Neuron (in vitro differentiated cells): Measurements from ENCODE around the gene FSTL4.

Experiments
- H2AFZ ChIP-seq: one replicate; pipeline ENCODE4 v1.6.1; 2013; ENCODE audit warnings: low read depth, mild to moderate bottlenecking, inconsistent platforms, low read length, moderate library complexity
- H3K27me3 ChIP-seq: one replicate; pipeline ENCODE4 v1.6.1; 2013; ENCODE audit warnings: low read length; ENCODE audit not compliant: insufficient read depth
- H3K36me3 ChIP-seq: one replicate; pipeline ENCODE4 v1.6.1; 2013; ENCODE audit warnings: low read length; ENCODE audit not compliant: insufficient read depth
- H3K4me1 ChIP-seq: one replicate; pipeline ENCODE4 v1.6.1; 2013; ENCODE audit warnings: low read length; ENCODE audit not compliant: insufficient read depth
- H3K4me3 ChIP-seq: 2 replicates; pipeline ENCODE4 v1.5.1; 2013; ENCODE audit warnings: mild to moderate bottlenecking, low read length, moderate library complexity
- H3K9me3 ChIP-seq: one replicate; pipeline ENCODE4 v1.6.1; 2013; ENCODE audit warnings: low read length

The FSTL4 gene

DNA sequence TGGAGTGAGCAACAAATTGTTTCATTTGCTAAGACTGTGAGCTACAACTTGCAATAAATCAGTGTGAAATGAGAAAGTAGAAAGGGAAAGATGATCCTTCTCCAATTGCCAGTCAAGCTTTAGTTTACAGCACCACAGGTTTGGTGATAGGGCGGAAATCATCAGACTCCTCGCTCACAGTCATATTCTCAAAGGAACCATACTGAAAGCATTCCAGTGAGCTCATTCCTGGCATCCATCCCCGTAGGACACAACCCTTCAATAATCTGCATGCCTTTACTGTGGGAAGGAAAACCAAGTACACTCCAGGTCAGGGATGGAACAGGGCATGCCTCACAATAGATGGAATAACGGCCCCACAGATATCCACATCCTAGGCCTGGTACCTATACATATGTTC is 80.7 kb downstream of the FSTL4 start:
- Histone ChIP-seq H3K9me3 (no peaks in the 10 kb centered on the region), H3K36me3 (no peaks in the 10 kb centered on the region), H3K4me3 (no peak overlapping the region), H3K27me3 (peaks cover 4% of the 10 kb centered on the region), H3K4me1 (no peaks in the 10 kb centered on the region), H2AFZ (no peak overlapping the region)

- Histone ChIP-seq H3K4me1 (no peaks in the 10 kb centered on the region), H2AFZ (no peak overlapping the region), H3K27me3 (peaks cover 4% of the 10 kb centered on the region), H3K9me3 (no peaks in the 10 kb centered on the region), H3K4me3 (no peak overlapping the region), H3K36me3 (no peaks in the 10 kb centered on the region)
Observed at GRCh38 chr5:133531178-133531577, 81.2 kb downstream of the FSTL4 start.

DNA sequence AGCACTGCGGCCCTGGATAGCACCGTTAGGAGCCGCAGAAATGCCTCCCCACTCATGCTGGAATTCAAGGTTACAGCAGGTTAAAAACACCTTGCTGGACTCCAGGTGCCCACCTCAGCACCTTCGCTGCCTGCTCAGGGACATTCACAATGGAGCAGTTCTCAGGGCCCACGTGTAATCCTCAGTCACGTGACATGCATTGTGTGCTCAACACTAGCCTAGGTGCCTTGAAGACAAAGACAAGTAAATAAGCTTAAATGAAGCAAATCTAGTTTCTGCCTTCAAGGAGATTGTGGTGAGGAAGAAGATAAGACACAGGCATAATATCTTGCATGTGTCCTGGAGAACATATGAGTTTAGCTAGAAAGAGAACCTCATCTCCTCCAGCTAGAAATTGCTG is 82.1 kb downstream of the FSTL4 start:
- no peaks in the 10 kb centered on the region for H3K36me3 ChIP-seq
- H3K27me3 ChIP-seq = peaks cover 4% of the 10 kb centered on the region
- H3K4me3 ChIP-seq = no peak overlapping the region
- no peaks in the 10 kb centered on the region for H3K4me1 ChIP-seq
- H3K9me3 ChIP-seq = no peaks in the 10 kb centered on the region
- H2AFZ ChIP-seq = no peak overlapping the region

GRCh38 chr5:133528841-133529240 is 83.5 kb downstream of the FSTL4 start:
- no peaks in the 10 kb centered on the region for H3K4me1 ChIP-seq
- H3K4me3 ChIP-seq = no peak overlapping the region
- no peak overlapping the region for H2AFZ ChIP-seq
- H3K36me3 ChIP-seq = no peaks in the 10 kb centered on the region
- H3K27me3 ChIP-seq = peaks cover 4% of the 10 kb centered on the region
- H3K9me3 ChIP-seq = no peaks in the 10 kb centered on the region

DNA sequence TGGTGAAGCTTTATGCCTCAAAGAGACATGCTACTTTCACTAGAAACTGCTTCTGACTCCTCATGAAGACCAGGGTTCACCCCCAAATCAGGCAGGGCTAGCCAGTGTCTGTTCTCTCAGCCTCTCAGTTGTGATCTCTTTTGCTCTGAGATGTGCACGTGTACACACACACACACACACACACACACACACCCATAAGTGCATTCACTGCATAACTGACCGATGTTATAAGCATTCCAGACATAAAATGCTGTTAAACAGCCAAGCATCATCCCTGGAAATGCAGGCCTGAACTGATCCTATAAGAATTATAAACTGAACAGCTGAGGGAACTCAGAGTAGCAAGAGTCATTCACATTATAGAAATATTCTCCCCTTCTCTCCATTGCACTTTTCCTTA is 85.0 kb downstream of the FSTL4 start:
- Histone ChIP-seq H3K4me3 (no peak overlapping the region), H2AFZ (no peak overlapping the region), H3K27me3 (peaks cover 4% of the 10 kb centered on the region), H3K36me3 (no peaks in the 10 kb centered on the region), H3K9me3 (no peaks in the 10 kb centered on the region), H3K4me1 (no peaks in the 10 kb centered on the region)

GRCh38 chr5:133526368-133526767 is 86.0 kb downstream of the FSTL4 start:
- Histone ChIP-seq H2AFZ (no peak overlapping the region), H3K4me1 (no peaks in the 10 kb centered on the region), H3K27me3 (peaks cover 4% of the 10 kb centered on the region), H3K9me3 (no peaks in the 10 kb centered on the region), H3K36me3 (no peaks in the 10 kb centered on the region), H3K4me3 (no peak overlapping the region)

- Histone ChIP-seq H3K4me1 (no peaks in the 10 kb centered on the region), H3K9me3 (no peaks in the 10 kb centered on the region), H3K27me3 (no peaks in the 10 kb centered on the region), H2AFZ (no peak overlapping the region), H3K4me3 (no peak overlapping the region), H3K36me3 (no peaks in the 10 kb centered on the region)
Observed at GRCh38 chr5:133525126-133525525, 87.2 kb downstream of the FSTL4 start.

DNA sequence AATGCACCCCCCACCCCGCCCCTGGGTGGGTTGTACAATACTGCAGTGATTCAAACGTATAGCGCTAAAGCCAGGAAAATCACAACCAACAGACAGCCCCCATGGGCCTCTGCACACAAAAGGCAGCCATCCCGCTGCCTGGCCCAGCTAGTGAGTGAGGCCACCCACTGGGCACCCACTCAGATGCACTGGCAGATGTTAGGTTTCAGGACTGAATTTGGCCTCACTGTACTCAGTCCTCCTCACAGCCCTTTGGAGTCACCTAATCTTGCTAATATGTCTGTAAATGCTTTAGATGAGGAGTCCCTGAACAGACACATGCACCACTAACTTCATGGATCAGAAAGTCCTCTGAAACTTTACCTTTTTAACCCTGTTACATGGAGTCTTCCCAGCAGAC is 87.7 kb downstream of the FSTL4 start:
- Histone ChIP-seq H3K9me3 (no peaks in the 10 kb centered on the region), H3K4me1 (no peaks in the 10 kb centered on the region), H2AFZ (no peak overlapping the region), H3K4me3 (no peak overlapping the region), H3K27me3 (no peaks in the 10 kb centered on the region), H3K36me3 (no peaks in the 10 kb centered on the region)

DNA sequence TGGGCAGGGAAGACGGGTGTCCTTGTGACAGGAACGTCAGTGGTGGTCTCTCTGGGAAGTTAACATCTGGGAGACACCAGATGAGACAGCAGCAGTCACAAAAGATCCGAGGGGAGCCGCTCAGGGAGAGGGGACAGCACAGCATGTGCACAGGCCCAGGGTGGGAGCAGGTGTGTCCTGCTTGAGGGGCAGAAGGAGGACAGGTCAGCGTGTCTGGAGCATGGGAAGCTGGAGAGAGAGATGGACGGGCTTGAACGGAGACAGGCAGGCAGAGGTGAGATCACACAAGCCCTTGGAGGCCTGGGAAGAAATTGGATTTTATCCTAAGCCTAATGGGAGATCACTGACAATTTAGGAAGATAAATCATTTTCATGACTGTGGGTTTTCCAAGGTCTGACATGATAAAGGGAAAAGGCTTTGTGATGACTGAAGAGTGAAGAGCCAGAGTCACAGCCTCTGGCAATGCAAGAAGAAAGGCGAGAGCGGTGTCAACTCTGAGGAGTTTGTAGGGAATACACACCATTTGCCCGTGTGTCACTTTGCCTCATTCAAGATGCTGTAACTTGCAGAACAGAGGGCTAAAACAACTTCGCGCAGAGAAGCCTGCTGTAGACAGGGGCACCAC is 88.3 kb downstream of the FSTL4 start:
- Histone ChIP-seq H3K27me3 (no peaks in the 10 kb centered on the region), H3K9me3 (no peaks in the 10 kb centered on the region), H2AFZ (no peak overlapping the region), H3K4me1 (no peaks in the 10 kb centered on the region), H3K36me3 (no peaks in the 10 kb centered on the region), H3K4me3 (no peak overlapping the region)

- H3K9me3 ChIP-seq = no peaks in the 10 kb centered on the region
- no peak overlapping the region for H3K4me3 ChIP-seq
- H3K4me1 ChIP-seq = no peaks in the 10 kb centered on the region
- no peak overlapping the region for H2AFZ ChIP-seq
- no peaks in the 10 kb centered on the region for H3K36me3 ChIP-seq
- no peaks in the 10 kb centered on the region for H3K27me3 ChIP-seq
Observed at GRCh38 chr5:133523013-133523658, 89.2 kb downstream of the FSTL4 start.

- Histone ChIP-seq H3K4me3 (no peak overlapping the region), H3K36me3 (no peaks in the 10 kb centered on the region), H3K4me1 (no peaks in the 10 kb centered on the region), H3K27me3 (no peaks in the 10 kb centered on the region), H2AFZ (no peak overlapping the region), H3K9me3 (no peaks in the 10 kb centered on the region)
Observed at GRCh38 chr5:133521801-133522200, 90.5 kb downstream of the FSTL4 start.

DNA sequence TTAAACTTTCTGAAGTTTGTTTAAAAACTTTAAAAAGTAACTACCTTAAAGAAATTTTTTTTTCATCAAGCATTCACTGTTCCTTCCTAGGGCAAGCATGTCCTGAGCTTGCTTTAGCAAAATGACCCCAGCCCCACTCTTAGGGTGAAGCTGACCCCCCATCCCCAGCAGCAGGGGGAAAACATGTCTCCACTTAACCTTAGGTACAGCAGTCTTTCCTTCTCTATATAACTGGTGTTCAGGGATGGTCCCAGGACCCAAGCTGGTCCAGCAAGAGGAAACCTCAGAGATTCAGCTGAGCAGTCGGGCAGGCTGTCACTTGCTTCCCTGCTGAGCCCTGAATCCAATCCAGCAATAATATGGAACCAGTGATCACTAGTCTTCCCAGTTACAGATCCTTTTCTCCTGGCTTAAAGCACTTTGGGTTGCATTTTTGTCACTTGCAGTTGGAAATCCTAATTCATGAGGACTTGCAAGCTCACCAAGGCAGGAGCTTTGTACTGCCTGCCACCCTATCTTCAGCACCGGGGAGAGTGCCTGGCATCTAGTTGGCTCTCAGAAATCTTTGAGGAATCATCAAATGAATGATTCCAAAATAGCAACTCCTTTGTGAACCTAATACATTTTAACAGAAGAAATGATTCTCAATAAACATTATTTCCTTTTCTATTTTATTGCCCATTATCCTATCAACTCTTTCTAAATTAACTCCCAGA is 91.2 kb downstream of the FSTL4 start:
- no peak overlapping the region for H2AFZ ChIP-seq
- no peaks in the 10 kb centered on the region for H3K4me1 ChIP-seq
- H3K4me3 ChIP-seq = no peak overlapping the region
- no peaks in the 10 kb centered on the region for H3K27me3 ChIP-seq
- H3K36me3 ChIP-seq = no peaks in the 10 kb centered on the region
- no peaks in the 10 kb centered on the region for H3K9me3 ChIP-seq

GRCh38 chr5:133520062-133520461 is 92.3 kb downstream of the FSTL4 start:
- no peak overlapping the region for H3K4me3 ChIP-seq
- no peaks in the 10 kb centered on the region for H3K36me3 ChIP-seq
- H3K9me3 ChIP-seq = no peaks in the 10 kb centered on the region
- no peaks in the 10 kb centered on the region for H3K27me3 ChIP-seq
- H2AFZ ChIP-seq = no peak overlapping the region
- no peaks in the 10 kb centered on the region for H3K4me1 ChIP-seq
